GM10266 (cell line): ENCODE measurements around the gene ZNF213.

Experiments
- DNase-seq: peaks from one replicate; pipeline ENCODE4 v3.0.0; 2012; ENCODE audit errors: extremely low spot score
- CTCF ChIP-seq: IDR thresholded peaks from 2 replicates; pipeline ENCODE4 v1.5.1; 2012; ENCODE audit warnings: mild to moderate bottlenecking, low read depth; ENCODE audit not compliant: control insufficient read depth, insufficient read depth; ENCODE audit errors: missing control alignments

ZNF213 gene

GRCh38 chr16:3152277-3152990 is 17.6 kb downstream of the ZNF213 start:
- TF ChIP-seq CTCF, result peak; percentile 66
- peak; percentile 73 for DNase-seq

GRCh38 chr16:3152991-3153368 is 18.2 kb downstream of the ZNF213 start:
- TF ChIP-seq CTCF, result no peak
- DNase-seq, result no peak

- TF ChIP-seq CTCF, result no peak
These were observed 20.4 kb downstream of the ZNF213 start for GRCh38 chr16:3155181-3155580.

GRCh38 chr16:3155972-3156371 is 21.1 kb downstream of the ZNF213 start:
- TF ChIP-seq CTCF, result no peak
- DNase-seq, result no peak

More at GRCh38 chr16:3155181-3155580, 20.4 kb downstream of the ZNF213 start:
- DNase-seq, result no peak

- no peak for TF ChIP-seq CTCF
- no peak for DNase-seq
These were observed 22.6 kb downstream of the ZNF213 start for GRCh38 chr16:3157229-3158025.

- DNase-seq, result no peak
These were observed 23.2 kb downstream of the ZNF213 start for GRCh38 chr16:3158026-3158509.

More at GRCh38 chr16:3158026-3158509, 23.2 kb downstream of the ZNF213 start:
- no peak for TF ChIP-seq CTCF
